ENCODE data around the gene MAPKAPK2. TPM values are rescaled to one million over a fixed set of nuclear protein-coding genes. Genes with fewer than 3 reads are reported as not detected.

Gene MAPKAPK2
- polyA plus RNA-seq, 1 donor from 2014 or later = 9.0 TPM

DNA sequence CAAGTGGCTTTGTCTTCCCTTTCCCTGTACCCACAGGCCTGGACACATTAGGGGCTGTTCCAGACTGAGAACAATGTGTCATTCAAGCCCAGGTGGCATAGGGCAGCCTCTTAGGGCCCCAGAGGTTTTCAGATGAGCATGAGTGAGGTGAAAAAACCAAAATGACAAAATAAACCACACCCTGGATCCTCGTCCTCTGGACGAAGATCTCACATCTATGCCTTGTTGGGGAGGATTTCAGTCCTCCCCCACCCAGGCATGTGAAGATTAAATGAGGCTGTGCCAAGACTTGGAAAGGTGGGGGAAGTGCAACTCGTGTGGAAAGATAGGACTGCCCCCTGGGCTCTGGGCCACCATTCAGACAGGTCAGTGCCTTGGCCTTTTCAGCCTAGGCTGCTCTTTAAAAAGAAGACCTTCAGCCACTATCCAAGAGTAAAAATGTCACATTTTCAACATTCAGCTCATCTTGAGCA is 53.1 kb downstream of the MAPKAPK2 start:
- Histone ChIP-seq H3K79me2 (replicated peaks; ENCODE audit: insufficient read depth, low read length) (no peaks in the 10 kb centered on the region), H3K36me3 (ENCODE audit: insufficient read depth, low read length) (no peaks in the 10 kb centered on the region), H4K20me1 (ENCODE audit: insufficient read depth) (no peaks in the 10 kb centered on the region), H3K9ac (ENCODE audit: low read length) (no peak overlapping the region), H3K9me2 (ENCODE audit: insufficient read depth, low read length) (no peaks in the 10 kb centered on the region), H3F3A (ENCODE audit: insufficient read depth, low read length, poor library complexity, severe bottlenecking) (no peaks in the 10 kb centered on the region), H3K9me3 (ENCODE audit: low read length) (no peaks in the 10 kb centered on the region), H3K4me2 (ENCODE audit: low read length) (no peak overlapping the region), H3K27ac (ENCODE audit: low read length) (no peak overlapping the region), H3K27me3 (ENCODE audit: insufficient read depth, low read depth, low read length) (no peaks in the 10 kb centered on the region), H2AFZ (ENCODE audit: low read depth, low read length) (no peak overlapping the region), H3K4me3 (ENCODE audit: low read length) (no peak overlapping the region)
- TF ChIP-seq, protein P1, sequence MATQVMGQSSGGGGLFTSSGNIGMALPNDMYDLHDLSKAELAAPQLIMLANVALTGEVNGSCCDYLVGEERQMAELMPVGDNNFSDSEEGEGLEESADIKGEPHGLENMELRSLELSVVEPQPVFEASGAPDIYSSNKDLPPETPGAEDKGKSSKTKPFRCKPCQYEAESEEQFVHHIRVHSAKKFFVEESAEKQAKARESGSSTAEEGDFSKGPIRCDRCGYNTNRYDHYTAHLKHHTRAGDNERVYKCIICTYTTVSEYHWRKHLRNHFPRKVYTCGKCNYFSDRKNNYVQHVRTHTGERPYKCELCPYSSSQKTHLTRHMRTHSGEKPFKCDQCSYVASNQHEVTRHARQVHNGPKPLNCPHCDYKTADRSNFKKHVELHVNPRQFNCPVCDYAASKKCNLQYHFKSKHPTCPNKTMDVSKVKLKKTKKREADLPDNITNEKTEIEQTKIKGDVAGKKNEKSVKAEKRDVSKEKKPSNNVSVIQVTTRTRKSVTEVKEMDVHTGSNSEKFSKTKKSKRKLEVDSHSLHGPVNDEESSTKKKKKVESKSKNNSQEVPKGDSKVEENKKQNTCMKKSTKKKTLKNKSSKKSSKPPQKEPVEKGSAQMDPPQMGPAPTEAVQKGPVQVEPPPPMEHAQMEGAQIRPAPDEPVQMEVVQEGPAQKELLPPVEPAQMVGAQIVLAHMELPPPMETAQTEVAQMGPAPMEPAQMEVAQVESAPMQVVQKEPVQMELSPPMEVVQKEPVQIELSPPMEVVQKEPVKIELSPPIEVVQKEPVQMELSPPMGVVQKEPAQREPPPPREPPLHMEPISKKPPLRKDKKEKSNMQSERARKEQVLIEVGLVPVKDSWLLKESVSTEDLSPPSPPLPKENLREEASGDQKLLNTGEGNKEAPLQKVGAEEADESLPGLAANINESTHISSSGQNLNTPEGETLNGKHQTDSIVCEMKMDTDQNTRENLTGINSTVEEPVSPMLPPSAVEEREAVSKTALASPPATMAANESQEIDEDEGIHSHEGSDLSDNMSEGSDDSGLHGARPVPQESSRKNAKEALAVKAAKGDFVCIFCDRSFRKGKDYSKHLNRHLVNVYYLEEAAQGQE (IDR thresholded peaks at IDR 0.05; ENCODE audit: borderline replicate concordance) = no peak
- no peak for TF ChIP-seq POLR2AphosphoS5 (IDR thresholded peaks at IDR 0.05)
- no peak for TF ChIP-seq MXI1 (conservative IDR thresholded peaks at IDR 0.05; ENCODE audit: poor library complexity, severe bottlenecking)
- no peak for TF ChIP-seq TAF1 (IDR thresholded peaks at IDR 0.05; ENCODE audit: low read depth)
- no peak for TF ChIP-seq SMC3 (conservative IDR thresholded peaks at IDR 0.05; ENCODE audit: poor library complexity)
- no peak for TF ChIP-seq RAD21 (conservative IDR thresholded peaks at IDR 0.05)

DNA sequence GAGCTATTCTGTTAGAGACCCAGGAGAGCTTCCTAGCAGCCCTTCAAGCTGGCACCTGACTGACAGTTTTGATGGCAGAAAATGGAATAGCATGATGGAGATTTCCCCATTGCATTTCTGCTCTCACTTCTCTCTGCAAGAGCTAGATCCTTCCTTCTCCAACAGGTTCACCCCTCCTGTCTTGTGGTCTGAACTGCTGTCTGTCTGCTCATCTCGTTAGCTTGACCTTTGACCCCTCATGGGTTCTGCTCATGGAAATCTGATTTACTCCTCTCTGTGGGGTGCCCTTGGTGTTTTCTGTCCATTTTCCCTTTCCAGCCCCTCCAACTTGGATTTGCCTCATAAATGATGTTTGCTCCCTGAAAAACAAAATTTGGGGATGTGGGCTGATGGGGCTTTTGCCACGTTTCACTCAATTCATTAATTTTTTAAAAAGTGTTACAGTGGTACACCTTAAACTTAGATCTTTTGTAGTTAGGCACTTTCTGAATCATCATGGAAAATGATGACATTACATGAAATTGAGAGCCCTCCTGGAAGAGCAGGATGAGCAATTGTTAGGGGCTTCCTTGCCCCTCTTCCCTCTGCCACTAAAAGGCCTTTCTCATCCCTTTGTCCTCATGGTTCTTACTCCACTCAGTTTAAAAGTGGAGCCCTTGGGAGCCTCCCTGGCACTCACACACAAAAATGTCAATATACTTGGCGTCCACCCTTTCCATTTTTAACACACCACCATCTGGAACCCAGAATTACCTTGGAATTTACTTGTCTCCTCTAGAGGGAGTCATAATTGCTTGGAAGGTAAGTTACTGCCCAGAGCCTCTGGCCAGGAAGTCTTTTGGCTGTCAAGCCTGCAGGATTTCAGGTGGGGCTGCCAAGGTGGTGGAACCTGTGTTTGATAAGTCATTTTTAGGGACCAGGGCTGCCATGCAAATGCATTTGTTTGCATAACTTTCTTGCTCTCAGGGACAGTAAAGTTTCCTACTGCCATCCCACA is 54.0 kb downstream of the MAPKAPK2 start:
- Histone ChIP-seq H3K36me3 (ENCODE audit: insufficient read depth, low read length) (no peaks in the 10 kb centered on the region), H3K9me2 (ENCODE audit: insufficient read depth, low read length) (no peaks in the 10 kb centered on the region), H4K20me1 (ENCODE audit: insufficient read depth) (no peaks in the 10 kb centered on the region)

More for the DNA sequence above, 54.0 kb downstream of the MAPKAPK2 start:
- TF ChIP-seq, protein P2, sequence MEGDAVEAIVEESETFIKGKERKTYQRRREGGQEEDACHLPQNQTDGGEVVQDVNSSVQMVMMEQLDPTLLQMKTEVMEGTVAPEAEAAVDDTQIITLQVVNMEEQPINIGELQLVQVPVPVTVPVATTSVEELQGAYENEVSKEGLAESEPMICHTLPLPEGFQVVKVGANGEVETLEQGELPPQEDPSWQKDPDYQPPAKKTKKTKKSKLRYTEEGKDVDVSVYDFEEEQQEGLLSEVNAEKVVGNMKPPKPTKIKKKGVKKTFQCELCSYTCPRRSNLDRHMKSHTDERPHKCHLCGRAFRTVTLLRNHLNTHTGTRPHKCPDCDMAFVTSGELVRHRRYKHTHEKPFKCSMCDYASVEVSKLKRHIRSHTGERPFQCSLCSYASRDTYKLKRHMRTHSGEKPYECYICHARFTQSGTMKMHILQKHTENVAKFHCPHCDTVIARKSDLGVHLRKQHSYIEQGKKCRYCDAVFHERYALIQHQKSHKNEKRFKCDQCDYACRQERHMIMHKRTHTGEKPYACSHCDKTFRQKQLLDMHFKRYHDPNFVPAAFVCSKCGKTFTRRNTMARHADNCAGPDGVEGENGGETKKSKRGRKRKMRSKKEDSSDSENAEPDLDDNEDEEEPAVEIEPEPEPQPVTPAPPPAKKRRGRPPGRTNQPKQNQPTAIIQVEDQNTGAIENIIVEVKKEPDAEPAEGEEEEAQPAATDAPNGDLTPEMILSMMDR (IDR thresholded peaks at IDR 0.05; ENCODE audit: poor library complexity, severe bottlenecking) = no peak
- TF ChIP-seq POLR2AphosphoS5 (IDR thresholded peaks at IDR 0.05) (no peak), MXI1 (conservative IDR thresholded peaks at IDR 0.05; ENCODE audit: poor library complexity, severe bottlenecking) (no peak), SMC3 (conservative IDR thresholded peaks at IDR 0.05; ENCODE audit: poor library complexity) (no peak), EZH2 (IDR thresholded peaks at IDR 0.05; ENCODE audit: borderline replicate concordance, insufficient read depth, low read length, poor library complexity, severe bottlenecking) (no peak), TAF1 (IDR thresholded peaks at IDR 0.05; ENCODE audit: low read depth) (no peak), RAD21 (conservative IDR thresholded peaks at IDR 0.05) (no peak), EP300 (conservative IDR thresholded peaks at IDR 0.05; ENCODE audit: poor library complexity, severe bottlenecking) (no peak)
- TF ChIP-seq, protein P1 (IDR thresholded peaks at IDR 0.05; ENCODE audit: borderline replicate concordance) = no peak
- Histone ChIP-seq H3K4me2 (ENCODE audit: low read length) (no peak overlapping the region), H3K4me3 (ENCODE audit: low read length) (no peak overlapping the region), H3F3A (ENCODE audit: insufficient read depth, low read length, poor library complexity, severe bottlenecking) (no peaks in the 10 kb centered on the region), H3K79me2 (replicated peaks; ENCODE audit: insufficient read depth, low read length) (no peaks in the 10 kb centered on the region), H2AFZ (ENCODE audit: low read depth, low read length) (no peak overlapping the region), H3K9ac (ENCODE audit: low read length) (no peak overlapping the region), H3K27me3 (ENCODE audit: insufficient read depth, low read depth, low read length) (no peaks in the 10 kb centered on the region), H3K27ac (ENCODE audit: low read length) (no peak overlapping the region), H3K9me3 (ENCODE audit: low read length) (no peaks in the 10 kb centered on the region)
